Measurements from ENCODE around the gene PCGF2. TPM values are rescaled to one million over a fixed set of nuclear protein-coding genes. Genes with fewer than 3 reads are reported as not detected.
A peak's percentile ranks its signal among the peaks of the same experiment; 100 is the strongest.

The PCGF2 gene
- total and polyA plus RNA-seq, 2 donors from 2014 or later, result 62.2 to 111 TPM

- peaks cover 0 to 36% (median 26%) of the 10 kb centered on the region in 3 donors for H3K4me1 ChIP-seq (ENCODE audit: control insufficient read depth in 2 of 3, insufficient read depth in 2 of 3, low read depth in 1 of 3, low read length in 3 of 3)
- H3K27ac ChIP-seq (ENCODE audit: low read depth in 2 of 2, low read length in 2 of 2), result no peak overlapping the region
- intact Hi-C loops (cut with DNase I), result no loop called here
- H3K27me3 ChIP-seq (ENCODE audit: control insufficient read depth, insufficient read depth, low read length), result no peaks in the 10 kb centered on the region
- H3K9ac ChIP-seq (ENCODE audit: low read length in 3 of 3), result no peak overlapping the region
- TF ChIP-seq, protein P1, sequence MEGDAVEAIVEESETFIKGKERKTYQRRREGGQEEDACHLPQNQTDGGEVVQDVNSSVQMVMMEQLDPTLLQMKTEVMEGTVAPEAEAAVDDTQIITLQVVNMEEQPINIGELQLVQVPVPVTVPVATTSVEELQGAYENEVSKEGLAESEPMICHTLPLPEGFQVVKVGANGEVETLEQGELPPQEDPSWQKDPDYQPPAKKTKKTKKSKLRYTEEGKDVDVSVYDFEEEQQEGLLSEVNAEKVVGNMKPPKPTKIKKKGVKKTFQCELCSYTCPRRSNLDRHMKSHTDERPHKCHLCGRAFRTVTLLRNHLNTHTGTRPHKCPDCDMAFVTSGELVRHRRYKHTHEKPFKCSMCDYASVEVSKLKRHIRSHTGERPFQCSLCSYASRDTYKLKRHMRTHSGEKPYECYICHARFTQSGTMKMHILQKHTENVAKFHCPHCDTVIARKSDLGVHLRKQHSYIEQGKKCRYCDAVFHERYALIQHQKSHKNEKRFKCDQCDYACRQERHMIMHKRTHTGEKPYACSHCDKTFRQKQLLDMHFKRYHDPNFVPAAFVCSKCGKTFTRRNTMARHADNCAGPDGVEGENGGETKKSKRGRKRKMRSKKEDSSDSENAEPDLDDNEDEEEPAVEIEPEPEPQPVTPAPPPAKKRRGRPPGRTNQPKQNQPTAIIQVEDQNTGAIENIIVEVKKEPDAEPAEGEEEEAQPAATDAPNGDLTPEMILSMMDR (IDR thresholded peaks at IDR 0.05; ENCODE audit: borderline replicate concordance, extremely low read depth, insufficient read depth), result no peak
- H3K9me3 ChIP-seq (ENCODE audit: control insufficient read depth in 2 of 3, insufficient read depth in 1 of 3, low read length in 3 of 3), result no peaks in the 10 kb centered on the region
- no peak for FAIRE-seq
- peaks cover 0 to 16% (median 7%) of the 10 kb centered on the region in 3 donors for H3K36me3 ChIP-seq (ENCODE audit: control insufficient read depth in 2 of 3, insufficient read depth in 3 of 3, low read length in 3 of 3)
- no peak overlapping the region for H3K4me3 ChIP-seq (ENCODE audit: low read length in 3 of 3)
- DNase-seq, result peak in 4 of 5 donors; percentile 44 to 64 (median 54)
Observed at GRCh38 chr17:38743556-38744171, 4.5 kb downstream of the PCGF2 start.

DNA sequence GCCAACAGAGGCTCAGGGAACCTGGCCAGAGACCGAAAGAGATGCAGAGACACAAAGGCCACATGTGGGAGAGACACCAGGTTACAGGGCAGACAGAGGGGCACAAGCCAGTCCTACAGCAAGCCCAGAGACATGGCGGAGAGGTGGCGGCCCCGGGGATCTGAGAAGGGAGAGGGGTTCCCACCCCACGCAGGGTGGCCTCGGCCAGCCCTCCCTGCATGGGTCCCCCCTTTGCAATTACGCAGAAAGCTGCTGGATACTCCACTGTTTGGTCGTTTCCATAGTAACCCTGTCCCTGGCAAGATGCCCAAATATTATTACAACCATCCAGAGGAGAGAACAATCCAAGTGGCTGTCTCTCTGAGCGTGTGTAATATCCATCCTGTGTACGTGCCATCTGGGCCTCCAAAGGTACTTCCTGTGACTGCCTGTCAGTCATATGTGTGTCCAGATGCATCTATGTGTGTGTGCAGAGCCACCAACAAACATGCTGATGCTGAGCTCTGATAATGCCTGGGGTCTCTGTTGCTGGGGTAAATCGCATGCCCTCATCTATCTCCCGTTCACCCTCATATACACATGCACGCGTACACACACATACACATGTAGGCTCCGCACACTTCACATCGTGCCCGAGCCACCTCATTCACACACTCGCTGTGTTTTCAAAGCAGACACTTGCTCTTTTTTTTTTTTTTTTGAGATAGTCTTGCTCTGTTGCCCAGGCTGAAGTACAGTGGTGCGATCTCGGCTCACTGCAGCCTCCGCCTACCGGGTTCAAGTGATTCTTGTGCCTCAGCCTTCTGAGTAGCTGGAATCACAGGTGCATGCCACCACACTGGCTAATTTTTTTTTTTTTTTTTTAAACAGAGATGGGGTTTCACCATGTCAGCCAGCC, 5.5 kb downstream of the PCGF2 start:
- TF ChIP-seq, protein P1 (IDR thresholded peaks at IDR 0.05; ENCODE audit: borderline replicate concordance, extremely low read depth, insufficient read depth), result no peak
- H3K4me1 ChIP-seq (ENCODE audit: control insufficient read depth in 2 of 3, insufficient read depth in 2 of 3, low read depth in 1 of 3, low read length in 3 of 3), result peaks cover 0 to 34% (median 26%) of the 10 kb centered on the region in 3 donors
- FAIRE-seq (no peak), DNase-seq (peak in 4 of 5 donors; percentile 66 to 94 (median 74))
- no peaks in the 10 kb centered on the region for H3K9me3 ChIP-seq (ENCODE audit: control insufficient read depth in 2 of 3, insufficient read depth in 1 of 3, low read length in 3 of 3)
- no peaks in the 10 kb centered on the region for H3K27me3 ChIP-seq (ENCODE audit: control insufficient read depth, insufficient read depth, low read length)
- H3K27ac ChIP-seq (ENCODE audit: low read depth in 2 of 2, low read length in 2 of 2), result peak overlapping the region in 1 of 2 donors; percentile 74
- H3K4me3 ChIP-seq (ENCODE audit: low read length in 3 of 3), result no peak overlapping the region
- peak overlapping the region in 1 of 3 donors; percentile 46 for H3K9ac ChIP-seq (ENCODE audit: low read length in 3 of 3)
- peaks cover 0 to 24% (median 14%) of the 10 kb centered on the region in 3 donors for H3K36me3 ChIP-seq (ENCODE audit: control insufficient read depth in 2 of 3, insufficient read depth in 3 of 3, low read length in 3 of 3)
- intact Hi-C loops (cut with DNase I), result no loop called here

- DNase-seq, result peak in 2 of 5 donors; percentile 43 to 50
- Histone ChIP-seq H3K9ac (ENCODE audit: low read length in 3 of 3) (no peak overlapping the region), H3K4me1 (ENCODE audit: control insufficient read depth in 2 of 3, insufficient read depth in 2 of 3, low read depth in 1 of 3, low read length in 3 of 3) (peaks cover 0 to 34% (median 26%) of the 10 kb centered on the region in 3 donors), H3K9me3 (ENCODE audit: control insufficient read depth in 2 of 3, insufficient read depth in 1 of 3, low read length in 3 of 3) (no peaks in the 10 kb centered on the region), H3K4me3 (ENCODE audit: low read length in 3 of 3) (peak overlapping the region in 1 of 3 donors; percentile 3), H3K27ac (ENCODE audit: low read depth in 2 of 2, low read length in 2 of 2) (peak overlapping the region in 1 of 2 donors; percentile 74), H3K36me3 (ENCODE audit: control insufficient read depth in 2 of 3, insufficient read depth in 3 of 3, low read length in 3 of 3) (peaks cover 0 to 28% (median 19%) of the 10 kb centered on the region in 3 donors), H3K27me3 (ENCODE audit: control insufficient read depth, insufficient read depth, low read length) (no peaks in the 10 kb centered on the region)
- no peak for FAIRE-seq
- TF ChIP-seq, protein P1 (IDR thresholded peaks at IDR 0.05; ENCODE audit: borderline replicate concordance, extremely low read depth, insufficient read depth), result no peak
- intact Hi-C loops (cut with DNase I), result no loop called here
Observed at GRCh38 chr17:38741921-38742410, 6.2 kb downstream of the PCGF2 start.
